Aorta (tissue), 5 donors: ENCODE measurements around the gene CMC2. TPM values are rescaled to one million over a fixed set of nuclear protein-coding genes. Genes with fewer than 3 reads are reported as not detected.

Experiments used
- ATAC-seq: fragments of 200-7000 bp; cut with Tn5 transposase; one replicate; pipeline ENCODE4 v1.9.1; 2022; ENCODE audit warnings: moderate library complexity; ENCODE audit not compliant: low FRiP score
- DNase-seq, 2 donors: peaks; one replicate each; pipeline ENCODE4 v3.0.0-alpha.2; 2020
- H3K27ac ChIP-seq, 2 donors: one replicate each; pipeline ENCODE4 v1.5.1; 2013; ENCODE audit warnings: low read length in 2 of 2, mild to moderate bottlenecking in 2 of 2, moderate library complexity in 2 of 2, control low read depth in 1 of 2, inconsistent platforms in 1 of 2, low read depth in 1 of 2
- H3K27me3 ChIP-seq, 2 donors: one replicate each; pipeline ENCODE4 v1.6.1; 2013; ENCODE audit warnings: control low read depth in 1 of 2, low read length in 1 of 2, mild to moderate bottlenecking in 1 of 2, moderate library complexity in 1 of 2; ENCODE audit not compliant: insufficient read depth in 2 of 2, control insufficient read depth in 1 of 2
- H3K36me3 ChIP-seq, 2 donors: one replicate each; pipeline ENCODE4 v1.6.1; 2013; ENCODE audit warnings: control low read depth in 1 of 2, low read length in 1 of 2, mild to moderate bottlenecking in 1 of 2; ENCODE audit not compliant: insufficient read depth in 2 of 2, control insufficient read depth in 1 of 2
- H3K4me1 ChIP-seq, 2 donors: one replicate each; pipeline ENCODE4 v1.6.1; 2013; ENCODE audit warnings: low read length in 2 of 2, control low read depth in 1 of 2, mild to moderate bottlenecking in 1 of 2, moderate library complexity in 1 of 2; ENCODE audit not compliant: insufficient read depth in 2 of 2, control insufficient read depth in 1 of 2
- H3K4me3 ChIP-seq, 2 donors: one replicate each; pipeline ENCODE4 v1.5.1; 2013; ENCODE audit warnings: low read length in 2 of 2, control low read depth in 1 of 2, mild to moderate bottlenecking in 1 of 2
- H3K9me3 ChIP-seq: one replicate; pipeline ENCODE4 v1.6.1; 2013; ENCODE audit warnings: mild to moderate bottlenecking, low read length; ENCODE audit not compliant: control insufficient read depth
- WGBS, 2 donors: extraction: QIAGEN DNeasy Blood & Tissue Kit; methylation state at CpG; one replicate each; pipeline ENCODE4 v1.1.7; 2013; 5-methylcytosine and 5-hydroxymethylcytosine counted together
- intact Hi-C, 2 donors: fragments of 100-400 bp; cut with DNase I; formaldehyde crosslinking; loops; one replicate each; pipeline versions ENCODE4 v1.14.2 to v1.15.0; 2022
- polyA plus RNA-seq, 2 donors: library from polyadenylated mRNA; stranded (reverse); fragments of 200-250 nt; gene quantifications; one replicate each; pipeline ENCODE4 v1.2.3, GENCODE V29; 2013
- total RNA-seq, 2 donors: library from RNA; stranded (reverse); fragmentation: NEBNext Ultra II Directional; extraction: Animal tissue kit (Norgen Biotek cat#: 25700); gene quantifications; one replicate each; pipeline ENCODE4 v1.2.1, GENCODE V29; 2021
- donor health status: healthy with polysubstance abuse.
- donor health status: Bipolar disorder and iron deficiency.
- donor health status: DM: no; HTN: no; CAD: no.
- donor health status: DM: no; HTN: no; CAD: no.
- donor health status: DM: yes; HTN: yes; CAD: no.

The CMC2 gene
- total and polyA plus RNA-seq, 4 donors: 31.3 to 108 (median 33.1) TPM

- intact Hi-C loops: loop anchor here in 1 of 2 donors (10.0 kb wide), 1 partner anchor 68 kb away; the partner anchor contains the start of genes CENPN and CMC2
- no peaks in the 10 kb centered on the region for H3K4me1 ChIP-seq
- ATAC-seq (no peak), DNase-seq (no peak)
- H3K9me3 ChIP-seq: no peaks in the 10 kb centered on the region
- H3K27me3 ChIP-seq: no peaks in the 10 kb centered on the region
- H3K4me3 ChIP-seq: no peak overlapping the region
- no peak overlapping the region for H3K27ac ChIP-seq
- no peaks in the 10 kb centered on the region for H3K36me3 ChIP-seq
- 51 to 58% methylated on average over 2 of the region's 2 CpGs for WGBS, 2 donors
These were observed 70.3 kb downstream of the CMC2 start for GRCh38 chr16:80936410-80936809.

DNA sequence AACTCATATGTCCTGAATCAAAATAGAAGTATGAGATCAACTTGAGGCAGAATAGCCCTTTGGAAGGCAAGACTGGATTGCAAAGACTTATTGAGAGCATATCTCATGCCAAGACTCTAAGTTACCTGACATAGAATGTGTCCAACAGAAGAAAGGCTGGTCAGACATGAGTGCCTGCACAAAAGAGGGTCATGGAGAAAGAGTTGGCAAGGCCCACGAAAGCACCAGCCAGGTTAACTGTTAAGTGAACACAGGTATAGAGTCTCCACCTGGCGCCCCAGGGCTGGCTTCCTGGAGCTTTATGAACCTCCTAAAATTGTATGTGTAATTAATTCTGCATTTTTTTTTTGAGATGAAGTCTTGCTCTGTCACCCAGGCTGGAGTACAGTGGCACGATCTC is 71.0 kb downstream of the CMC2 start:
- Histone ChIP-seq H3K4me3 (no peak overlapping the region), H3K36me3 (no peaks in the 10 kb centered on the region), H3K9me3 (no peaks in the 10 kb centered on the region), H3K27ac (no peak overlapping the region), H3K4me1 (no peaks in the 10 kb centered on the region), H3K27me3 (no peaks in the 10 kb centered on the region)
- DNase-seq (no peak), ATAC-seq (no peak)
- 91 to 97% methylated on average over 3 of the region's 3 CpGs for WGBS, 2 donors
- intact Hi-C loops: loop anchor here in 1 of 2 donors (10.0 kb wide), 1 partner anchor 69 kb away; the partner anchor contains the start of genes CENPN and CMC2

- 4 to 6% methylated on average over 20 of the region's 20 CpGs for WGBS, 2 donors
- Histone ChIP-seq H3K27ac (peak overlapping the region; percentile 58 to 75), H3K4me1 (no peaks in the 10 kb centered on the region), H3K4me3 (peak overlapping the region; percentile 1 to 21), H3K36me3 (no peaks in the 10 kb centered on the region), H3K9me3 (no peaks in the 10 kb centered on the region), H3K27me3 (no peaks in the 10 kb centered on the region)
- ATAC-seq (peak; percentile 81), DNase-seq (peak; percentile 82 to 93)
- intact Hi-C loops: loop anchor here (2.0 to 10.0 kb wide), 2 partner anchors 72 to 74 kb away; partner anchors contain the start of genes CENPN (in 2 of the 2) and CMC2 (in 2 of the 2)
These were observed 74.0 kb downstream of the CMC2 start for GRCh38 chr16:80932708-80933095.

- Histone ChIP-seq H3K9me3 (no peaks in the 10 kb centered on the region), H3K4me3 (peak overlapping the region; percentile 1 to 21), H3K36me3 (no peaks in the 10 kb centered on the region), H3K27me3 (no peaks in the 10 kb centered on the region), H3K27ac (peak overlapping the region; percentile 58 to 75), H3K4me1 (no peaks in the 10 kb centered on the region)
- intact Hi-C loops: loop anchor here (2.0 to 10.0 kb wide), 2 partner anchors 73 to 75 kb away; partner anchors contain the start of genes CENPN (in 2 of the 2) and CMC2 (in 2 of the 2)
- peak; percentile 80 to 85 for DNase-seq
- ATAC-seq: peak; percentile 90
- WGBS, 2 donors: 0 to 1% methylated on average over 54 to 67 of the region's 67 CpGs
These were observed 74.6 kb downstream of the CMC2 start for GRCh38 chr16:80931801-80932707.

DNA sequence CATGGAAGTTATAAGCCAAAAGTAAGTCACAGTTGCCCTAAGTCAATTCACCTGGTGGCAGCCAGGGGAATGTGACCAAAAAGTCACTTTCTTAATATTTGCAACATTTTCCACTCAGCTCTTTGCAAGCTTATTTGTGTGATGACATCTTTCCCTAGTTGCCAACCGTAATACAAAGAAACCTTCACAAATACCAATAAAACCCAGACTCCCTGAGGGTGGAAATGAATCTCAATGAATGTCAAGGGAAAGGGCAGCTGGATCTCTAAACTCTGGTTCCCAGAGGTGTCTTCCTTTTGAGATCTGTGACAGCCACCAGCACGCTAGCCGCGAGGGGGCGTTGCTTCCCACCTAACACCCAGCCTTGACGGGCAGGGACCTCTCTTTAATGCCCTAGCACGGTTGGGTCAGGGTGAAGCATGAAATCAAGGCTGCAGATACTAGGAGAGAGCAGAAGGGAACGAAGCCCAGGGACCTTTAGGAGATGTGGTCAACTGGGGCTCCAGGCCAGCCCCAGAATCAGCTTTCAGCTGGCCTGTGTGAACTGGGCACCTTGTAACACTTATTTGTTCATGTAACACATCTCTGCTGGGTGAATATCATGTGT is 82.2 kb downstream of the CMC2 start:
- DNase-seq (no peak), ATAC-seq (no peak)
- no peaks in the 10 kb centered on the region for H3K9me3 ChIP-seq
- H3K27me3 ChIP-seq: no peaks in the 10 kb centered on the region
- WGBS, 2 donors: 37% methylated on average over 8 of the region's 8 CpGs
- no peak overlapping the region for H3K4me3 ChIP-seq
- H3K4me1 ChIP-seq: no peaks in the 10 kb centered on the region
- intact Hi-C loops: no loop called here
- H3K27ac ChIP-seq: no peak overlapping the region
- H3K36me3 ChIP-seq: no peaks in the 10 kb centered on the region

- no peak overlapping the region for H3K4me3 ChIP-seq
- no peaks in the 10 kb centered on the region for H3K27me3 ChIP-seq
- H3K36me3 ChIP-seq: no peaks in the 10 kb centered on the region
- 94 to 96% methylated on average over 4 of the region's 4 CpGs for WGBS, 2 donors
- DNase-seq (no peak), ATAC-seq (no peak)
- intact Hi-C loops: no loop called here
- H3K4me1 ChIP-seq: no peaks in the 10 kb centered on the region
- H3K27ac ChIP-seq: no peak overlapping the region
- H3K9me3 ChIP-seq: no peaks in the 10 kb centered on the region
These were observed 83.3 kb downstream of the CMC2 start for GRCh38 chr16:80923356-80923755.

Other genes starting within 250 kb of the CMC2 start
- 10 to 100 TPM in 1 of 2 donors, 1 to 10 TPM in 1; 7.6 to 12.8 TPM for gene CDYL2, start 202.3 kb downstream of the CMC2 start, total RNA-seq
- gene CDYL2, start 202.3 kb downstream of the CMC2 start, polyA plus RNA-seq: 1 to 10 TPM in 1 of 2 donors, under 1 TPM in 1; 0.46 to 2.9 TPM
- 1 to 10 TPM; 4.4 to 5.3 TPM for gene CENPN, start 329 bp upstream of the CMC2 start, total RNA-seq
- 1 to 10 TPM; 5.5 to 7.0 TPM for gene CENPN, start 329 bp upstream of the CMC2 start, polyA plus RNA-seq
- gene ATMIN, start 29.0 kb upstream of the CMC2 start, total RNA-seq: 10 to 100 TPM; 26.1 to 29.1 TPM
- 10 to 100 TPM in 1 of 2 donors, 1 to 10 TPM in 1; 9.4 to 10.4 TPM for gene ATMIN, start 29.0 kb upstream of the CMC2 start, polyA plus RNA-seq
- gene C16orf46, start 70.4 kb upstream of the CMC2 start, total RNA-seq: under 1 TPM; 0.24 to 0.49 TPM
- gene C16orf46, start 70.4 kb upstream of the CMC2 start, polyA plus RNA-seq: under 1 TPM; 0.33 to 0.38 TPM
- gene GCSH, start 89.5 kb upstream of the CMC2 start, total RNA-seq: 10 to 100 TPM; 14.7 to 18.1 TPM
- gene GCSH, start 89.5 kb upstream of the CMC2 start, polyA plus RNA-seq: 10 to 100 TPM; 19.9 to 35.7 TPM
- gene BCO1, start 231.8 kb upstream of the CMC2 start, total RNA-seq: not detected
- gene BCO1, start 231.8 kb upstream of the CMC2 start, polyA plus RNA-seq: 1 to 10 TPM in 1 of 2 donors, not detected in 1; 3.5 TPM